CD4-positive, alpha-beta T cell treated with Interleukin-6 for 4 hours (primary cell): ENCODE results near the gene BRAT1.
"Not testable (repeated sequence)": the region's sequence is repeated elsewhere in the genome, so short reads cannot be mapped to it uniquely, and the experiment has no call there.

Experiments used
- DNase-seq: peaks from one replicate; pipeline ENCODE4 v3.0.0-alpha.2; 2020; ENCODE audit warnings: mixed read lengths

Gene BRAT1

DNA sequence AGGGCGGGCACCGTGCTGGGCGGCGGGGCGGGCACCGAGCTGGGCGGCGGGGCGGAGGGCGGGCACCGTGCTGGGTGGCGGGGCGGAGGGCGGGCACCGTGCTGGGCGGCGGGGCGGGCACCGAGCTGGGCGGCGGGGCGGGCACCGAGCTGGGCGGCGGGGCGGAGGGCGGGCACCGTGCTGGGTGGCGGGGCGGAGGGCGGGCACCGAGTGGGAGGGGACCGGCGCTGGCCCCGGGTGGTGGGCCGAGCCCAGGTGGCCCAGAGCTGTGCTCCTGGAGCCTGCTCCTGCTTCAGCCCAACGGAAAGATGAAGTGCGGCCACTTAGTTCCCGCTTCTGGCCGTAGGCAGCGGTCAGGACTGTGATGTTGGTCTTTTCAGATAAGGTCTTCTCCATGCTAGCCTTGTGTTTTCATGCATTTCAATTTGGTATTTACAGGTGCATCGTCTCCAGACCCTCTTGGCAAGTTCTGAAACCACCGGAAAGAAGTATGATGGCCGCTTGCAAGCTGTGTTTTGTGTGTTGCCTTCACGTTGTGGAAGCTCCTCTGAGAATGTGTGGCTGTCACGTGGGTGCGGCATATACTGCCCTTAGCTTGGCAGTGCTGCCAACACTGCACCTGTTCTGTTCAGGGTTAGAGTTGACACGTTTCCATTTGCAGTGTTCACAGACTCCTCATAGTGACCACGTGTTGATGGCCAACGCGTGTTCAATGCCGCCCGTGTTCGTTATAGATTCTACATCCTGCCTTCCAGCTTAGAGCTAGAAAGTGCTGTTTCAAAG lies 28.7 kb upstream of the BRAT1 start:
- DNase-seq: no peak

GRCh38 chr7:2582006-2582735 lies 26.8 kb upstream of the BRAT1 start:
- no peak for DNase-seq

DNA sequence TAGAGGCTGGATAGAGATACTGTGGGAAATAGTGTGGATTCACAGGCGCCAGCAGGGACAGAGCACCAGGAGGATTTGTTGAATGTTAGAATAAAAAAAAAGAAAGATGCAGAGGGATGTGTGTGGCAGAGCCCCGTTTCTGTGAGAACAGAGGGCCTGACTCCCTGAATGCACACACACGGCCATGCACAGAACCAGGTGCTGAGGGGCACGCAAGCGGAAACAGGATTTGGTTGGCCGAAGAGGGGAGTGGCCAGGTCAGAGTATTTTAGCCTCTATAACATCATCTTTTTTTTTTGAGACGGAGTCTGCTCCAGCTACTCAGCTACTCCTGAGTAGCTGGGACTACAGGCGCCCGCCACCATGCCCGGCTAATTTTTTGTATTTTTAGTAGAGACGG lies 25.3 kb upstream of the BRAT1 start:
- DNase-seq: no peak

GRCh38 chr7:2577914-2578680 lies 22.8 kb upstream of the BRAT1 start:
- DNase-seq: no peak

DNA sequence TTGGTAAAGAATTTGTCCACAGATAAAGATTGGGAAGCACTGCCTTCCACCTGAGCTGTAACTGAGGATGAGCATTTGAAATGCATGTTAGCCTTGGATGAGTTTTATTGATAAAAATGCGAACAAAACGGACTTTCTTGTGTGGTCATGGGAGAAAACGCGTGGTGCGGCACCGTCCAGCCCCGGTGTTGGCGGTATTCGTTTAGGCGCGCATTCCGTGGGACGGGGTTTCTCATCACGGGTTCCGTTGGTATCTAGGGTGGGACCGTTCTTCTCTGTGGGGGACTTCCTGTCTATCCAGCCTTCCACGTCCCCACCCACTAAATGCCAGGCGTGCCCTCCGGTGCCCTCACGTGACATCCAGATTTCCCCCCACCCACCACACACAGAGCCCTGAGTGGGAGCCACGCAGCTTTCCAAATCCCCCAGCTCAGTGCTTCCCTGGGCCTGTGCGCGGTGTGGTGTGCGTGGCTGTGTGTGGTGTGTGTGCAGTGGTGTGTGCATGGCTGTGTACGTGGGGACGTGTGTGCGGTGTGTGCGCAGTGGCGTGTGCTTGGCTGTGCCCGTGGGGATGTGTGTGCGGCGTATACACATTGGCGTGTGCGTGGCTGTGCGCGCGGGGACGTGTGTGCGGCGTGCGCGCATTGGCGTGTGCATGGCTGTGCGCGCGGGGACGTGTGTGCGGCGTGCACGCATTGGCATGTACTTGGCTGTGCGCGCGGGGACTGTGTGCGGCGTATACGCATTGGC lies 21.6 kb upstream of the BRAT1 start:
- no peak for DNase-seq

DNA sequence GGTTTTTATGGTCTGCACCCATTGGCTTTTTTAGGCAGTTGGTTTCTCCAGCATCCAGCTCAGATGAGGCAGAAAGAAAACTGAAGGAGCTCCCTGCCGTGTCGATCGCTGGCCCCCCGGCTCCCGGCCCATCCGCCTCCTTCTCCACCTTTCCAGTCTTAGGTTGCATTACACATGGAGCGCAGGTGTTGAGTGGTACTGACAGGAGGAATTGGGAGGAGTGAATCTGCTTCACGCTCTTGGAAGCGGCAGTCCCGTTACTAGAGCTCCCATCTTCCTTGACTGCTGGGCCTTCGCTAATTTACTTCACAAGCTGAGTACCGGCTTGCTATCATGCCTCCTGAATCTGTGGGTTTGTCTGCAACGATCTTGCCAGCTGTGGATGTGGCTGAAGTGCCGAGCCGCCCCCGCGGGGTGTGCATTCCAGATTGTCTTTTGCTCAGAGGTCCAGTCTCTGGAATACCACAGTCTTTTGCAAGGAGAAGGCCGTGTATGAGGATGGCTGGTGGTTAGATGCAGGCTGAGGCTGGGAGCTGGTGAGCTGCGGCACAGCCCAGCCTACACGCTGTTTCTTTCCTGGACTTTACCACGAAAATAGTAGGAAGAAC lies 20.5 kb upstream of the BRAT1 start:
- no peak for DNase-seq

- DNase-seq: no peak
Measured at GRCh38 chr7:2575046-2575732, 19.9 kb upstream of the BRAT1 start.

GRCh38 chr7:2573761-2574160 lies 18.4 kb upstream of the BRAT1 start:
- DNase-seq: no peak

DNA sequence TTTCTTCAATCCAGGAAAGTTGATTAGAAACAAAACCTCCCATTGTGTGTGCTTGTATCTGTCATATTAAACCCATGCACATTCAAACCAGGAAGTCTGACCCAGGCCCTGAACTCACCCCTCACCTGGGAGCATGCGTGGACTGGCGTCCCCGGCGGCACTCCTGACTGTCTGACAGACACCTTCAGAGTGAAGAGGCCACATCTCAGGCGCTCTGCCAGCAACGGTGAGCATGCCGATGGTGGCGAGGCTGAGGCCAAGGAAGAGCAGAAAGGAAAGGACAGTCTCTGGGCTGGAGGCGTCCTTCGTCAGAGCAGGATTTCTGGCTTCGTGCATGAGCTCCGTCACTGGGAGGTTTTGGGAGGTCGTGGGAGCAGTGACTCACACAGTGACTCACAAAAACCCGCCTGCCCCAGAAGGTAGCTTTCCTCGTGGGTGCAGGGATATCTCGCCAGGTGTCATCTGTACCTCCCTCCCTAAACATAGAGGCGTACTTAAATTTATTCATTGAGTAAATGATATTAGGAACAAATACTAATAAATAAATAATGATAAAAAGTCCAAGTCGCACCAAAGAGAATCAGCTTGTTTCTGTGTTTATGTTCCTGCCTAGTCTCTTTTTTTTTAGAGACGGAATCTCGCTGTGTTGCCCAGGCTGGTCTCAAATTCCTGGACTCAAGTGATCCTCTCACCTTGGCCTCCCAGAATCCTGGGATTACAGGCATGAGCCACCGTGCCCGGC lies 16.9 kb upstream of the BRAT1 start:
- DNase-seq: no peak

DNA sequence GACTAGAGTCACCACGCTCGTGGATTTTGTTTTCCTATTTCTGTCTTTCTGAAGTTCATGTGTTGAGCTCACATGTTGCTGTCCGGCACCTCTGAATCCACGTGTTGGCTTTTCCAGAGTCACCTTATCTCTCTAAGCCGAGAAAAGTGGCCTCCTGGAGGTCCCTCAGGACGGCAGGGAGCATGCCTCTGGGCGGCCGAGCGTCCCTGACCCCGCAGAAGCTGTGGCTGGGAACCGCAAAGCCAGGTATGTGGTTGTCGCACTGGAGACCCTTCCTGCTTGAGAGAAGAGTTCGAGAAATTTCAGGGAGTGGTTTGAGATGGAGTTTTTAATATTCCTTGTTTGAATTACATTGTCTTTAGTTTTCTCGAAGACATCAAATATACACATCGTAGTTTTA lies 16.1 kb upstream of the BRAT1 start:
- no peak for DNase-seq

DNA sequence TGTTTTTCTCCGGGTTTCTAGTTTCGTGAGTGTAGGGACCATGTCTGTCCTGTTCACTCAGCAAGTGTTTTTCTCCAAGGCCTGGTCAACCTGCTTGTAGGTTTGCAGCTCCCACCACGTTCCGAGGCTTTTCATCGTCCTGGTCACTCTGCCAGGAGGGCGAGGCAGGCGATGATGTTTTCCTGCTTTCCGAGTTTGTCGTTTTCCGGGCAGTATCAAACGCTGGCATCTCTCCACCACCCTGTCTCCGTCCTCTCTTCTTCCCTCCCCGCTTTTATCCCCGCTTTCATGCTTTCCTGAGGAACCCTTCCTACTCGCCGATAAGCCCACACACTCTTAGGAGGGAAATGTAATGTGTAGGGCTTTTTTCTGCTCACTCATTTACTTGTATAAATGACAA lies 14.7 kb upstream of the BRAT1 start:
- no peak for DNase-seq

DNA sequence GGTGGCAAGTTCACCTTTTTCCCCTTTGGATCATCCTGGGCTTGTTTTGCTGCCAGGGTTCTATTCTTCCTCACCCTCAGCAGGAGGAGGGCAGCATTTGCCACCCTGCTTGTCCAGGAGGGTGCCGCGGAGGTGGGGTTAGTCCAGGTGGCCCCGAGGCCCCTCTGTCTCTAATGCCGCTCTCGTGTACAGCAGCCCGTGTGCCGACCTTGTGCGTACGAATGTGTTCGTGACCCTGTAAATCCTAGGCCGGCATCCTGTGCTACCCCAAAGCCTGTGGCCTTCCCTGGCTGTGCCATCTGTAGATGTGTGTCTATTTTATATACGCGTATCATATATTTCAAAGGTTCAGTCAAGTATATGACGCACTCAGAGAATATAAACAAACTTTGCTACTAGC lies 14.1 kb upstream of the BRAT1 start:
- no peak for DNase-seq

- no peak for DNase-seq
Measured at GRCh38 chr7:2568521-2569223, 13.3 kb upstream of the BRAT1 start.

- peak; percentile 11 for DNase-seq
Measured at GRCh38 chr7:2567679-2568278, 12.5 kb upstream of the BRAT1 start.

GRCh38 chr7:2566890-2567678 lies 11.8 kb upstream of the BRAT1 start:
- DNase-seq: peak; percentile 43

DNA sequence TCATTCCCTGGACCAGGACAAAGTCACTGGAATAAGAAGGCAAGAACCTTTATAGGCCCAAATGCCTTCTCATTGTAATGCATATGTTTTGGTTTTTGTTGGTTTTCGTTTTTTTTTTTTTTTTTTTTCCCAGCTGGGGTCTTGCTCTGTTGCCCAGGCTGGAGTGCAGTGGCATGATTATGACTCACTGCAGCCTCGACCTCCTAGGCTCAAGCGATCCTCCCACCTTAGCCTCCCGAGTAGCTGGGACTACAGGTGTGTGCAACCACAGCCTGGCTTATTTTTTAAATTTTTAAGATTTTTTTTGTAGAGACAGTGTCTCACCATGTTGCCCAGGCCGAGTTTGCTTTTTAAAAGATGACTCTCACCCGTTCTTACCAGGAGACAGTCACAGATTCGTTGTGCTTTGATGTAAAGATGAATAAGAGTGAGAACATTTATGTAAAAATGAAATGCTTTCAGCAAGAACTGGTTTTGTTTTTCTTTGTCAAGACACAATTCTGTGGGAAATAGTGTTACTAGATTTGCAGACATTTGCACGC lies 11.1 kb upstream of the BRAT1 start:
- no peak for DNase-seq

DNA sequence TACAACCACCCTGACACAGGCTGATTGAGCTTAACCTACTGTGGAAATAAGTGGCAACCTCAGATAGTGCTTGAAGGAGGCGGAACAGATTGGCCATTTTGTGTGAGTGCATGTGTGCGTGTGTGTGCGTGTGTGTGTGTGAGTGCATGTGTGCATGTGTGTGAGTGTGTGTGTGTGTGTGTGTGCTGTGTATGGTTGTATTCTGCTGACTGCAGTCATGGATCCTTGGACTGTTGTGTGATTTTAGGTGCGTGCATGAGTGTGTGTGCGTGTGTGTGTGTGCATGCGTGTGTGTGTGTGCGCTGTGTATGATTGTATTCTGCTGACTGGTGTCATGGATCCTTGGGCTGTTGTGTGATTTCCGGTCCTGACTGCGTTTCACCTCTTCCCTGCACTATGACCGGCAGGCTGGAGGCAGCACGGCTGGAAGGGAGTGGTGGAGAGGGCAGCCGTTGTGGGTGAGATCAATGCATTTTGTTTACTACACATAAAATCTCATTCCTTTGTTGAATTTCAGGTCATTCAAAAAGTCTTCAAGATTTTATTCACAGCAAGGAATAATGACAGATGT lies 9.7 kb upstream of the BRAT1 start:
- no peak for DNase-seq

GRCh38 chr7:2563955-2564354 lies 8.6 kb upstream of the BRAT1 start:
- not testable (repeated sequence) for DNase-seq
